ENCODE data around the gene BDP1. TPM values are rescaled to one million over a fixed set of nuclear protein-coding genes. Genes with fewer than 3 reads are reported as not detected.

The BDP1 gene
- polyA plus RNA-seq, 1 of the 3 experiments (the other 2 are of a cell fraction) = 4.4 TPM

GRCh38 chr5:71600783-71601182, 145.3 kb downstream of the BDP1 start:
- ChIA-PET CTCF (interaction anchor here (0.6 to 2.4 kb wide), 15 partner anchors 9 to 577 kb away, joined by 3 to 10 read pairs (median 4); partner anchors contain the start of gene MCCC2), POLR2A (no interaction called here)
- peak overlapping the region; percentile 4; the same call in 1 of the 2 replicates for H3K9ac ChIP-seq
- no peak for DNase-seq
- TF ChIP-seq SMC3 (IDR thresholded peaks at IDR 0.05; ENCODE audit: low read depth, low read length) (no peak), RCOR1 (IDR thresholded peaks at IDR 0.05; ENCODE audit: low read length) (no peak), RXRA (IDR thresholded peaks at IDR 0.05; ENCODE audit: borderline replicate concordance, low read depth) (no peak), ZBTB33 (IDR thresholded peaks at IDR 0.05; ENCODE audit: borderline replicate concordance, low read depth) (no peak), SIN3A (IDR thresholded peaks at IDR 0.05; ENCODE audit: borderline replicate concordance, low read depth, low read length) (no peak), USF2 (IDR thresholded peaks at IDR 0.05; ENCODE audit: borderline replicate concordance, low read depth, low read length) (no peak), CHD2 (IDR thresholded peaks at IDR 0.05; ENCODE audit: low read length, partially characterized antibody) (no peak)
- H3K4me3 ChIP-seq (ENCODE audit: low read depth in 2 of 2, low read length in 1 of 2) = no peak overlapping the region
- H3K4me2 ChIP-seq = peak overlapping the region; percentile 65
- peaks cover 34 to 45% of the 10 kb centered on the region in 2 experiments for H3K36me3 ChIP-seq (replicated peaks in 1 of 2; ENCODE audit: control insufficient read depth in 1 of 2, insufficient read depth in 2 of 2, low read length in 1 of 2)
- peaks cover 37% of the 10 kb centered on the region for H3F3A ChIP-seq (replicated peaks; ENCODE audit: insufficient read depth)
- 100% methylated on average over 1 of the region's 1 CpG for whole genome bisulfite sequencing (ENCODE audit: low lambda C conversion rate)
- no peaks in the 10 kb centered on the region for H3K79me2 ChIP-seq (ENCODE audit: insufficient read depth)
- peaks cover 3 to 8% of the 10 kb centered on the region in 2 experiments for H3K4me1 ChIP-seq (ENCODE audit: control insufficient read depth in 1 of 2, insufficient read depth in 2 of 2, low read depth in 1 of 2, low read length in 1 of 2)
- H3K9me2 ChIP-seq = no peaks in the 10 kb centered on the region
- peak overlapping the region; percentile 20 to 90; a peak in 3 of 4 replicates for H3K27ac ChIP-seq (ENCODE audit: low read depth in 2 of 2, low read length in 1 of 2)
- H2AFZ ChIP-seq (ENCODE audit: low read depth) = no peak overlapping the region; the same call in 1 of the 2 replicates
- peaks cover 4% of the 10 kb centered on the region; the same call in 1 of the 2 replicates for H4K20me1 ChIP-seq (ENCODE audit: insufficient read depth)
- no peaks in the 10 kb centered on the region for H3K27me3 ChIP-seq (ENCODE audit: insufficient read depth)
- no peaks in the 10 kb centered on the region for H3K9me3 ChIP-seq

- Histone ChIP-seq H3K9ac (peak overlapping the region; percentile 4; the same call in 1 of the 2 replicates), H3K9me3 (no peaks in the 10 kb centered on the region), H3K9me2 (no peaks in the 10 kb centered on the region), H3K79me2 (ENCODE audit: insufficient read depth) (no peaks in the 10 kb centered on the region), H3K4me2 (peak overlapping the region; percentile 65), H3K27ac (ENCODE audit: low read depth in 2 of 2, low read length in 1 of 2) (peak overlapping the region; percentile 20 to 90; a peak in 3 of 4 replicates), H2AFZ (ENCODE audit: low read depth) (peak overlapping the region; percentile 25; the same call in 1 of the 2 replicates), H3F3A (replicated peaks; ENCODE audit: insufficient read depth) (peaks cover 37% of the 10 kb centered on the region), H3K4me3 (ENCODE audit: low read depth in 2 of 2, low read length in 1 of 2) (peak overlapping the region in 1 of 2 experiments; percentile 10; a peak in 1 of 4 replicates), H4K20me1 (ENCODE audit: insufficient read depth) (peaks cover 4% of the 10 kb centered on the region; the same call in 1 of the 2 replicates), H3K36me3 (replicated peaks in 1 of 2; ENCODE audit: control insufficient read depth in 1 of 2, insufficient read depth in 2 of 2, low read length in 1 of 2) (peaks cover 29 to 45% of the 10 kb centered on the region in 2 experiments), H3K27me3 (ENCODE audit: insufficient read depth) (no peaks in the 10 kb centered on the region), H3K4me1 (ENCODE audit: control insufficient read depth in 1 of 2, insufficient read depth in 2 of 2, low read depth in 1 of 2, low read length in 1 of 2) (peaks cover 3 to 8% of the 10 kb centered on the region in 2 experiments)
- ChIA-PET POLR2A (no interaction called here), CTCF (interaction anchor here (0.6 to 2.4 kb wide), 15 partner anchors 9 to 577 kb away, joined by 3 to 10 read pairs (median 4); partner anchors contain the start of gene MCCC2)
- WGBS (ENCODE audit: low lambda C conversion rate) = 23% methylated on average over 6 of the region's 6 CpGs
- peak; percentile 65 for DNase-seq
- TF ChIP-seq PBX3 (IDR thresholded peaks at IDR 0.05) (peak; percentile 63), GATA2 (CRISPR knock-in tag; IDR thresholded peaks at IDR 0.05) (no peak), JUND (IDR thresholded peaks at IDR 0.05) (peak; percentile 95), YY1 (IDR thresholded peaks at IDR 0.05; ENCODE audit: low read depth) (no peak), IRF3 (IDR thresholded peaks at IDR 0.05; ENCODE audit: low read depth, low read length) (no peak), POLR2AphosphoS5 (IDR thresholded peaks at IDR 0.05; ENCODE audit: low read depth, low read length) (peak; percentile 62; the same call in 1 of the 2 replicates), TCF12 (IDR thresholded peaks at IDR 0.05) (peak; percentile 92), USF1 (IDR thresholded peaks at IDR 0.05; ENCODE audit: borderline replicate concordance, low read depth) (0 out of 2 replicates have a peak, but pooled peaks have one; percentile 31), FOXM1 (IDR thresholded peaks at IDR 0.05; ENCODE audit: low read depth) (no peak; the same call in 1 of the 2 replicates), RFX5 (IDR thresholded peaks at IDR 0.05; ENCODE audit: low read length) (no peak), USF2 (IDR thresholded peaks at IDR 0.05; ENCODE audit: borderline replicate concordance, low read depth, low read length) (no peak)
Observed at GRCh38 chr5:71601222-71602026, 146.0 kb downstream of the BDP1 start.
